Lower leg skin (tissue), 4 donors: ENCODE data around the gene ZHX3. TPM values are rescaled to one million over a fixed set of nuclear protein-coding genes. Genes with fewer than 3 reads are reported as not detected.

Source experiments
- DNase-seq, 2 donors: peaks; one replicate each; pipeline ENCODE4 v3.0.0-alpha.2; 2019; ENCODE audit warnings: low spot score in 2 of 2
- H3K4me3 ChIP-seq: fragments of 200-600 bp; sonication (generic); 2 replicates; pipeline ENCODE4 v1.5.1; 2017; ENCODE audit warnings: mild to moderate bottlenecking, low read depth; ENCODE audit not compliant: poor library complexity, severe bottlenecking
- CTCF ChIP-seq, 3 donors: fragments of 450-650 bp; IDR thresholded peaks; one replicate each; pipeline ENCODE4 v1.5.1; 2016; ENCODE audit warnings: antibody characterized with exemption in 3 of 3, mild to moderate bottlenecking in 3 of 3, moderate library complexity in 2 of 3
- POLR2A ChIP-seq, 2 donors: fragments of 450-650 bp; IDR thresholded peaks; one replicate each; pipeline ENCODE4 v1.6.1; 2016 to 2017; ENCODE audit warnings: antibody characterized with exemption in 2 of 2, mild to moderate bottlenecking in 1 of 2, moderate library complexity in 1 of 2
- WGBS, 2 donors: methylation state at CpG; one replicate each; pipeline ENCODE4 v1.1.5; 2018; 5-methylcytosine and 5-hydroxymethylcytosine counted together
- intact Hi-C: fragments of 100-400 bp; cut with DNase I; formaldehyde crosslinking; loops from one replicate; pipeline ENCODE4 v1.15.0; 2023; ENCODE audit warnings: low total_unique reads
- total RNA-seq, 4 donors: library from RNA; depleted of rRNA; stranded (reverse); fragments of >200 nt; gene quantifications; one replicate each; pipeline ENCODE4 v1.1.0, GENCODE V29; 2016

Gene ZHX3
- total RNA-seq, 4 donors from 2014 or later = 19.3 to 33.1 (median 25.5) TPM

GRCh38 chr20:41256516-41256915, 61.0 kb downstream of the ZHX3 start:
- intact Hi-C loops = no loop called here

GRCh38 chr20:41255655-41256054, 61.9 kb downstream of the ZHX3 start:
- 94 to 97% methylated on average over 1 of the region's 1 CpG for WGBS, 2 donors
- no peak overlapping the region for H3K4me3 ChIP-seq
- intact Hi-C loops = no loop called here
- TF ChIP-seq CTCF (IDR thresholded peaks at IDR 0.05) (no peak), POLR2A (IDR thresholded peaks at IDR 0.05) (no peak)
- DNase-seq = no peak

More at GRCh38 chr20:41256516-41256915, 61.0 kb downstream of the ZHX3 start:
- no peak for DNase-seq
- no peak for TF ChIP-seq POLR2A (IDR thresholded peaks at IDR 0.05)
- no peak for TF ChIP-seq CTCF (IDR thresholded peaks at IDR 0.05)
- 79 to 84% methylated on average over 5 of the region's 5 CpGs for WGBS, 2 donors
- no peak overlapping the region for H3K4me3 ChIP-seq

- TF ChIP-seq CTCF (IDR thresholded peaks at IDR 0.05) (no peak), POLR2A (IDR thresholded peaks at IDR 0.05) (no peak)
- DNase-seq = peak; percentile 71 to 92
- 32 to 42% methylated on average over 9 of the region's 9 CpGs for WGBS, 2 donors
- H3K4me3 ChIP-seq = no peak overlapping the region
- intact Hi-C loops = loop anchor here (10.0 kb wide), 1 partner anchor 75 kb away; no protein-coding TSS in a partner anchor
These were observed 67.9 kb downstream of the ZHX3 start for GRCh38 chr20:41249411-41250281.

- no peak for TF ChIP-seq POLR2A (IDR thresholded peaks at IDR 0.05)
- no peak for TF ChIP-seq CTCF (IDR thresholded peaks at IDR 0.05)
- WGBS, 2 donors = 41 to 42% methylated on average over 4 of the region's 4 CpGs
- H3K4me3 ChIP-seq = no peak overlapping the region
- peak in 1 of 2 donors; percentile 41 for DNase-seq
- intact Hi-C loops = loop anchor here (10.0 kb wide), 1 partner anchor 74 kb away; no protein-coding TSS in a partner anchor
These were observed 69.0 kb downstream of the ZHX3 start for GRCh38 chr20:41248368-41249024.

- no peak overlapping the region for H3K4me3 ChIP-seq
- TF ChIP-seq POLR2A (IDR thresholded peaks at IDR 0.05) (no peak), CTCF (IDR thresholded peaks at IDR 0.05) (no peak)
- WGBS, 2 donors = 79 to 80% methylated on average over 7 of the region's 7 CpGs
- intact Hi-C loops = loop anchor here (10.0 kb wide), 1 partner anchor 73 kb away; no protein-coding TSS in a partner anchor
- no peak for DNase-seq
These were observed 69.8 kb downstream of the ZHX3 start for GRCh38 chr20:41247523-41248367.
